H1 (cell line): Measurements from ENCODE around the gene ASPA. TPM values are rescaled to one million over a fixed set of nuclear protein-coding genes. Genes with fewer than 3 reads are reported as not detected.

Source experiments
- ASH2L ChIP-seq: fragments of 200-600, 300-600 bp; sonication (generic); IDR thresholded peaks from one replicate; pipeline ENCODE4 v1.7.1; 2017; ENCODE audit warnings: low read length
- BCL11A ChIP-seq, 2 experiments: IDR thresholded peaks; one replicate each; pipeline ENCODE4 v1.6.1; 2011; ENCODE audit warnings: low read depth in 2 of 2, low read length in 2 of 2, mild to moderate bottlenecking in 2 of 2
- BRCA1 ChIP-seq: IDR thresholded peaks from 2 replicates; pipeline ENCODE4 v1.6.1; 2012; ENCODE audit warnings: low read depth, low read length, improper control_type of control experiment
- CREB1 ChIP-seq: IDR thresholded peaks from 2 replicates; pipeline ENCODE4 v1.6.1; 2012; ENCODE audit warnings: inconsistent platforms
- EGR1 ChIP-seq: IDR thresholded peaks from 2 replicates; pipeline ENCODE4 v1.6.1; 2011; ENCODE audit warnings: low read depth, low read length, borderline replicate concordance
- FOSL1 ChIP-seq: IDR thresholded peaks from 2 replicates; pipeline ENCODE4 v1.6.1; 2011; ENCODE audit warnings: mild to moderate bottlenecking, low read depth, low read length, moderate library complexity; ENCODE audit not compliant: insufficient read depth
- GABPA ChIP-seq: IDR thresholded peaks from 2 replicates; pipeline ENCODE4 v1.6.1; 2011; ENCODE audit warnings: mild to moderate bottlenecking, low read length, moderate library complexity, borderline replicate concordance; ENCODE audit not compliant: insufficient read depth
- NRF1 ChIP-seq: IDR thresholded peaks from 2 replicates; pipeline ENCODE4 v1.6.1; 2011; ENCODE audit warnings: mild to moderate bottlenecking, low read depth, low read length, improper control_type of control experiment
- YY1 ChIP-seq: IDR thresholded peaks from 2 replicates; pipeline ENCODE4 v1.6.1; 2011; ENCODE audit warnings: low read depth, mild to moderate bottlenecking, low read length
- polyA plus RNA-seq, 7 experiments: library from polyadenylated mRNA; depleted of rRNA in 3 of 7; stranded (reverse) in 5 of 7; unstranded in 2 of 7; fragments of >200 nt in 5 of 7; fragments of 200-250 nt in 2 of 7; gene quantifications; 1 replicate in 5 of 7; 2 replicates in 1 of 7; 4 replicates in 1 of 7; pipeline versions ENCODE4 v1.2.1 to v1.2.3, GENCODE V29; 2011 to 2013; ENCODE audit warnings: missing spikeins in 2 of 7, mixed read lengths in 2 of 7
- total RNA-seq: library from RNA; stranded (reverse); fragmentation: NEBNext Ultra II Directional; extraction: Animal tissue kit (Norgen Biotek cat#: 25700); gene quantifications from 2 replicates; pipeline ENCODE4 v1.2.1, GENCODE V29; 2021
- TF ChIP-seq, protein P1 (sequence below): fragments of 300-600 bp; sonication (generic); IDR thresholded peaks from 2 replicates; pipeline ENCODE4 v1.7.1; 2012; ENCODE audit warnings: low read length, moderate library complexity, mild to moderate bottlenecking, inconsistent platforms; ENCODE audit not compliant: insufficient replicate concordance
- TF ChIP-seq, protein P2 (sequence below): IDR thresholded peaks from 2 replicates; pipeline ENCODE4 v1.6.1; 2012; ENCODE audit warnings: inconsistent platforms

ASPA gene
- total and polyA plus RNA-seq, 2 of the 8 experiments (the other 6 are each of a cell fraction or from before 2014, with no cell fraction given), result 0.03 TPM; not detected in 1

DNA sequence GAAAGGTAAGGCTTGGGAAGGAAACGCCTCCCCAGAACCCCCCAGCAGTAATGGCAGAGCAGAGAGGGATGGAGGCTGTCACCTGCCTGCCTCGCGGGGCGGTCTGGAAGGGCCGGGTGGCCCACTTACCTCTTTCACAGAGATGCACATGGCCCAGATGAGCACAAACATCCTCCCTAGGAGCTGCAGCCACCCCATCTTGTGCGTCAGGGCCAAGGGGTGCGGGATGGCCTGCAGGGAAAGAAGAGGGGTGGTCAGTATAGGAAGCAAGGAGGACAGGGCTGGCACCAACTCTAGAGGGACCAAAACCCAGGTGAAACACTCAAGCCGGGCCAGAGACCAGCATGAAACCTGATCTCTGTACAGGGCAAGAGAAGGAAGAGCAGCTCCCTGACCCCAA is 52.1 kb downstream of the ASPA start (continued):
- TF ChIP-seq, protein P1, sequence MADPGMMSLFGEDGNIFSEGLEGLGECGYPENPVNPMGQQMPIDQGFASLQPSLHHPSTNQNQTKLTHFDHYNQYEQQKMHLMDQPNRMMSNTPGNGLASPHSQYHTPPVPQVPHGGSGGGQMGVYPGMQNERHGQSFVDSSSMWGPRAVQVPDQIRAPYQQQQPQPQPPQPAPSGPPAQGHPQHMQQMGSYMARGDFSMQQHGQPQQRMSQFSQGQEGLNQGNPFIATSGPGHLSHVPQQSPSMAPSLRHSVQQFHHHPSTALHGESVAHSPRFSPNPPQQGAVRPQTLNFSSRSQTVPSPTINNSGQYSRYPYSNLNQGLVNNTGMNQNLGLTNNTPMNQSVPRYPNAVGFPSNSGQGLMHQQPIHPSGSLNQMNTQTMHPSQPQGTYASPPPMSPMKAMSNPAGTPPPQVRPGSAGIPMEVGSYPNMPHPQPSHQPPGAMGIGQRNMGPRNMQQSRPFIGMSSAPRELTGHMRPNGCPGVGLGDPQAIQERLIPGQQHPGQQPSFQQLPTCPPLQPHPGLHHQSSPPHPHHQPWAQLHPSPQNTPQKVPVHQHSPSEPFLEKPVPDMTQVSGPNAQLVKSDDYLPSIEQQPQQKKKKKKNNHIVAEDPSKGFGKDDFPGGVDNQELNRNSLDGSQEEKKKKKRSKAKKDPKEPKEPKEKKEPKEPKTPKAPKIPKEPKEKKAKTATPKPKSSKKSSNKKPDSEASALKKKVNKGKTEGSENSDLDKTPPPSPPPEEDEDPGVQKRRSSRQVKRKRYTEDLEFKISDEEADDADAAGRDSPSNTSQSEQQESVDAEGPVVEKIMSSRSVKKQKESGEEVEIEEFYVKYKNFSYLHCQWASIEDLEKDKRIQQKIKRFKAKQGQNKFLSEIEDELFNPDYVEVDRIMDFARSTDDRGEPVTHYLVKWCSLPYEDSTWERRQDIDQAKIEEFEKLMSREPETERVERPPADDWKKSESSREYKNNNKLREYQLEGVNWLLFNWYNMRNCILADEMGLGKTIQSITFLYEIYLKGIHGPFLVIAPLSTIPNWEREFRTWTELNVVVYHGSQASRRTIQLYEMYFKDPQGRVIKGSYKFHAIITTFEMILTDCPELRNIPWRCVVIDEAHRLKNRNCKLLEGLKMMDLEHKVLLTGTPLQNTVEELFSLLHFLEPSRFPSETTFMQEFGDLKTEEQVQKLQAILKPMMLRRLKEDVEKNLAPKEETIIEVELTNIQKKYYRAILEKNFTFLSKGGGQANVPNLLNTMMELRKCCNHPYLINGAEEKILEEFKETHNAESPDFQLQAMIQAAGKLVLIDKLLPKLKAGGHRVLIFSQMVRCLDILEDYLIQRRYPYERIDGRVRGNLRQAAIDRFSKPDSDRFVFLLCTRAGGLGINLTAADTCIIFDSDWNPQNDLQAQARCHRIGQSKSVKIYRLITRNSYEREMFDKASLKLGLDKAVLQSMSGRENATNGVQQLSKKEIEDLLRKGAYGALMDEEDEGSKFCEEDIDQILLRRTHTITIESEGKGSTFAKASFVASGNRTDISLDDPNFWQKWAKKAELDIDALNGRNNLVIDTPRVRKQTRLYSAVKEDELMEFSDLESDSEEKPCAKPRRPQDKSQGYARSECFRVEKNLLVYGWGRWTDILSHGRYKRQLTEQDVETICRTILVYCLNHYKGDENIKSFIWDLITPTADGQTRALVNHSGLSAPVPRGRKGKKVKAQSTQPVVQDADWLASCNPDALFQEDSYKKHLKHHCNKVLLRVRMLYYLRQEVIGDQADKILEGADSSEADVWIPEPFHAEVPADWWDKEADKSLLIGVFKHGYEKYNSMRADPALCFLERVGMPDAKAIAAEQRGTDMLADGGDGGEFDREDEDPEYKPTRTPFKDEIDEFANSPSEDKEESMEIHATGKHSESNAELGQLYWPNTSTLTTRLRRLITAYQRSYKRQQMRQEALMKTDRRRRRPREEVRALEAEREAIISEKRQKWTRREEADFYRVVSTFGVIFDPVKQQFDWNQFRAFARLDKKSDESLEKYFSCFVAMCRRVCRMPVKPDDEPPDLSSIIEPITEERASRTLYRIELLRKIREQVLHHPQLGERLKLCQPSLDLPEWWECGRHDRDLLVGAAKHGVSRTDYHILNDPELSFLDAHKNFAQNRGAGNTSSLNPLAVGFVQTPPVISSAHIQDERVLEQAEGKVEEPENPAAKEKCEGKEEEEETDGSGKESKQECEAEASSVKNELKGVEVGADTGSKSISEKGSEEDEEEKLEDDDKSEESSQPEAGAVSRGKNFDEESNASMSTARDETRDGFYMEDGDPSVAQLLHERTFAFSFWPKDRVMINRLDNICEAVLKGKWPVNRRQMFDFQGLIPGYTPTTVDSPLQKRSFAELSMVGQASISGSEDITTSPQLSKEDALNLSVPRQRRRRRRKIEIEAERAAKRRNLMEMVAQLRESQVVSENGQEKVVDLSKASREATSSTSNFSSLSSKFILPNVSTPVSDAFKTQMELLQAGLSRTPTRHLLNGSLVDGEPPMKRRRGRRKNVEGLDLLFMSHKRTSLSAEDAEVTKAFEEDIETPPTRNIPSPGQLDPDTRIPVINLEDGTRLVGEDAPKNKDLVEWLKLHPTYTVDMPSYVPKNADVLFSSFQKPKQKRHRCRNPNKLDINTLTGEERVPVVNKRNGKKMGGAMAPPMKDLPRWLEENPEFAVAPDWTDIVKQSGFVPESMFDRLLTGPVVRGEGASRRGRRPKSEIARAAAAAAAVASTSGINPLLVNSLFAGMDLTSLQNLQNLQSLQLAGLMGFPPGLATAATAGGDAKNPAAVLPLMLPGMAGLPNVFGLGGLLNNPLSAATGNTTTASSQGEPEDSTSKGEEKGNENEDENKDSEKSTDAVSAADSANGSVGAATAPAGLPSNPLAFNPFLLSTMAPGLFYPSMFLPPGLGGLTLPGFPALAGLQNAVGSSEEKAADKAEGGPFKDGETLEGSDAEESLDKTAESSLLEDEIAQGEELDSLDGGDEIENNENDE, result no peak
- TF ChIP-seq EGR1, result no peak
- TF ChIP-seq YY1, result no peak
- no peak for TF ChIP-seq NRF1
- TF ChIP-seq, protein P2, sequence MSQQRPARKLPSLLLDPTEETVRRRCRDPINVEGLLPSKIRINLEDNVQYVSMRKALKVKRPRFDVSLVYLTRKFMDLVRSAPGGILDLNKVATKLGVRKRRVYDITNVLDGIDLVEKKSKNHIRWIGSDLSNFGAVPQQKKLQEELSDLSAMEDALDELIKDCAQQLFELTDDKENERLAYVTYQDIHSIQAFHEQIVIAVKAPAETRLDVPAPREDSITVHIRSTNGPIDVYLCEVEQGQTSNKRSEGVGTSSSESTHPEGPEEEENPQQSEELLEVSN, result no peak
- no peak for TF ChIP-seq BRCA1
- TF ChIP-seq BCL11A (IDR thresholded peaks at IDR 0.05; ENCODE audit: low read depth in 2 of 2, low read length in 2 of 2), result no peak
- TF ChIP-seq GABPA, result no peak
- no peak for TF ChIP-seq CREB1
- TF ChIP-seq FOSL1, result no peak
- TF ChIP-seq ASH2L, result no peak
